K562 (cell line): ENCODE results near the gene MUC3A. TPM values are rescaled to one million over a fixed set of nuclear protein-coding genes. Genes with fewer than 3 reads are reported as not detected.

ENCODE experiments used
- CHCHD3 ChIP-seq: fragments of 250-450 bp; sonication (Bioruptor Pico); IDR thresholded peaks from 2 replicates; pipeline ENCODE4 v2.1.2; 2022; ENCODE audit warnings: mild to moderate bottlenecking
- CREB3 ChIP-seq: fragments of 450-650 bp; conservative IDR thresholded peaks from 2 replicates; pipeline ENCODE4 v1.6.1; 2016; ENCODE audit warnings: missing genetic modification characterization, low read depth, mild to moderate bottlenecking, missing compliant biosample characterization, moderate library complexity
- CREB5 ChIP-seq: fragments of 250-450 bp; sonication (Bioruptor Pico); IDR thresholded peaks from 2 replicates; pipeline ENCODE4 v1.5.0; 2020; ENCODE audit warnings: mild to moderate bottlenecking
- ELF1 ChIP-seq: fragments of 200-800 bp; sonication (Bioruptor generic); IDR thresholded peaks from 2 replicates; pipeline ENCODE4 v1.6.1; 2016; ENCODE audit warnings: missing genetic modification characterization, missing compliant biosample characterization
- FOSL1 ChIP-seq: fragments of 200-800 bp; sonication (Bioruptor generic); conservative IDR thresholded peaks from 2 replicates; pipeline ENCODE4 v1.6.1; 2016; ENCODE audit warnings: missing genetic modification characterization, missing compliant biosample characterization
- FOXM1 ChIP-seq, 2 experiments: fragments of 450-650 bp in 1 of 2; sonication (generic) in 1 of 2; formaldehyde crosslinking in 1 of 2; IDR thresholded peaks; 2 replicates each; pipeline versions ENCODE4 v1.6.1 to v1.9.0; 2017 to 2022; ENCODE audit warnings: low read depth in 2 of 2, mild to moderate bottlenecking in 2 of 2, missing genetic modification reagents in 1 of 2, moderate library complexity in 1 of 2
- HNRNPK ChIP-seq: fragments of 200-400 bp; formaldehyde crosslinking; IDR thresholded peaks from one replicate; pipeline ENCODE4 v1.6.1; 2018; ENCODE audit warnings: mild to moderate bottlenecking, low read depth, low read length; ENCODE audit not compliant: poor library complexity, severe bottlenecking
- RAD51 ChIP-seq: fragments of 450-650 bp; IDR thresholded peaks from 2 replicates; pipeline ENCODE4 v1.7.1; 2016; ENCODE audit warnings: low read depth, mild to moderate bottlenecking, borderline replicate concordance
- SP2 ChIP-seq: IDR thresholded peaks from 2 replicates; pipeline ENCODE4 v1.6.1; 2011; ENCODE audit warnings: mild to moderate bottlenecking, low read depth, low read length, moderate library complexity; ENCODE audit not compliant: poor library complexity, severe bottlenecking; ENCODE audit errors: extremely low read depth
- TCF7L2 ChIP-seq: fragments of 150-350 bp; IDR thresholded peaks from 2 replicates; pipeline ENCODE4 v1.6.1; 2016; ENCODE audit warnings: low read depth, mild to moderate bottlenecking, low read length, moderate library complexity
- TRIM25 ChIP-seq: fragments of 450-650 bp; IDR thresholded peaks from 2 replicates; pipeline ENCODE4 v1.7.0; 2016; ENCODE audit warnings: borderline replicate concordance
- XRCC3 ChIP-seq: fragments of 450-650 bp; IDR thresholded peaks from 2 replicates; pipeline ENCODE4 v1.6.1; 2017; ENCODE audit warnings: mild to moderate bottlenecking, moderate library complexity
- XRCC5 ChIP-seq: fragments of 200-400 bp; formaldehyde crosslinking; IDR thresholded peaks from 2 replicates; pipeline ENCODE4 v1.6.1; 2017; ENCODE audit warnings: low read depth, mild to moderate bottlenecking, low read length
- ZC3H11A ChIP-seq: IDR thresholded peaks from 2 replicates; pipeline ENCODE4 v1.6.1; 2012; ENCODE audit warnings: low read depth, low read length, improper control_type of control experiment
- ZNF197 ChIP-seq: fragments of 200-800 bp; sonication (Bioruptor generic); IDR thresholded peaks from 2 replicates; pipeline ENCODE4 v1.6.1; 2016; ENCODE audit warnings: low read depth, missing genetic modification characterization, missing compliant biosample characterization
- ZNF655 ChIP-seq: fragments of 250-450 bp; sonication (Bioruptor Pico); IDR thresholded peaks from 2 replicates; pipeline ENCODE4 v1.5.0; 2021
- ZZZ3 ChIP-seq: fragments of 450-650 bp; IDR thresholded peaks from 2 replicates; pipeline ENCODE4 v1.6.1; 2016; ENCODE audit warnings: antibody characterized with exemption, mild to moderate bottlenecking, moderate library complexity
- polyA plus RNA-seq, 8 experiments: library from polyadenylated mRNA; depleted of rRNA in 4 of 8; stranded (reverse) in 5 of 8; unstranded in 3 of 8; fragments of >200 nt; fragmentation: Nextera tagmentation in 2 of 8; fragmentation: Illumina TruSeq in 1 of 8; extraction: Ambion mirVana in 2 of 8; extraction: Trizol in 1 of 8; gene quantifications; 2 replicates each; pipeline versions ENCODE4 v1.2.1 to v1.2.3, GENCODE V29; 2011 to 2014; ENCODE audit warnings: inconsistent platforms in 1 of 8, missing spikeins in 1 of 8
- total RNA-seq, 7 experiments: library from RNA; depleted of rRNA in 6 of 7; stranded (reverse); fragments of >200 nt in 6 of 7; fragmentation: Illumina TruSeq in 2 of 7; extraction: Trizol in 2 of 7; gene quantifications; 2 replicates each; pipeline versions ENCODE4 v1.2.1 to v1.2.3, GENCODE V29; 2011 to 2021; ENCODE audit warnings: low replicate concordance in 1 of 7
- TF ChIP-seq, protein P1 (sequence below): fragments of 250-450 bp; sonication (Bioruptor Pico); IDR thresholded peaks from 2 replicates; pipeline ENCODE4 v1.5.0; 2021; ENCODE audit warnings: mild to moderate bottlenecking, borderline replicate concordance

The MUC3A gene
- total and polyA plus RNA-seq, 9 of the 15 experiments (the other 6 are each of a cell fraction or from before 2014, with no cell fraction given), result 0.06 to 2.2 (median 0.20) TPM; not detected in 1

GRCh38 chr7:101017064-101017777 is 67.9 kb downstream of the MUC3A start (continued):
- no peak for TF ChIP-seq TRIM25
- no peak for TF ChIP-seq FOXM1 (IDR thresholded peaks at IDR 0.05; ENCODE audit: low read depth)
- no peak for TF ChIP-seq FOXM1 (CRISPR knock-in tag; IDR thresholded peaks at IDR 0.05; ENCODE audit: low read depth)
- no peak for TF ChIP-seq TCF7L2
- TF ChIP-seq ZZZ3, result no peak
- TF ChIP-seq RAD51, result no peak
- no peak for TF ChIP-seq CHCHD3
- peak; percentile 89 for TF ChIP-seq FOSL1
- no peak for TF ChIP-seq CREB3 (tag)
- no peak for TF ChIP-seq ZNF655 (CRISPR knock-in tag)
- no peak for TF ChIP-seq ZNF197 (CRISPR knock-in tag)
- TF ChIP-seq ELF1, result peak; percentile 46
- peak; percentile 11; the same call in 1 of the 2 replicates for TF ChIP-seq XRCC5
- no peak for TF ChIP-seq CREB5 (CRISPR knock-in tag)
- TF ChIP-seq HNRNPK, result no peak
- TF ChIP-seq SP2, result no peak
- no peak for TF ChIP-seq XRCC3
- TF ChIP-seq ZC3H11A, result no peak
- TF ChIP-seq, protein P1, sequence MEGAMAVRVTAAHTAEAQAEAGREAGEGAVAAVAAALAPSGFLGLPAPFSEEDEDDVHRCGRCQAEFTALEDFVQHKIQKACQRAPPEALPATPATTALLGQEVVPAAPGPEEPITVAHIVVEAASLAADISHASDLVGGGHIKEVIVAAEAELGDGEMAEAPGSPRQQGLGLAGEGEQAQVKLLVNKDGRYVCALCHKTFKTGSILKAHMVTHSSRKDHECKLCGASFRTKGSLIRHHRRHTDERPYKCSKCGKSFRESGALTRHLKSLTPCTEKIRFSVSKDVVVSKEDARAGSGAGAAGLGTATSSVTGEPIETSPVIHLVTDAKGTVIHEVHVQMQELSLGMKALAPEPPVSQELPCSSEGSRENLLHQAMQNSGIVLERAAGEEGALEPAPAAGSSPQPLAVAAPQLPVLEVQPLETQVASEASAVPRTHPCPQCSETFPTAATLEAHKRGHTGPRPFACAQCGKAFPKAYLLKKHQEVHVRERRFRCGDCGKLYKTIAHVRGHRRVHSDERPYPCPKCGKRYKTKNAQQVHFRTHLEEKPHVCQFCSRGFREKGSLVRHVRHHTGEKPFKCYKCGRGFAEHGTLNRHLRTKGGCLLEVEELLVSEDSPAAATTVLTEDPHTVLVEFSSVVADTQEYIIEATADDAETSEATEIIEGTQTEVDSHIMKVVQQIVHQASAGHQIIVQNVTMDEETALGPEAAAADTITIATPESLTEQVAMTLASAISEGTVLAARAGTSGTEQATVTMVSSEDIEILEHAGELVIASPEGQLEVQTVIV, result no peak
